Stimulated activated CD8-positive, alpha-beta memory T cell treated with anti-CD3 and anti-CD28 coated beads, Interleukin-4, amount 100 ng/mL, for 4 hours (primary cell): ENCODE data around the gene FGR.

ENCODE experiments used
- DNase-seq, 2 donors: peaks; one replicate each; pipeline ENCODE4 v3.0.0-alpha.2; 2020; ENCODE audit warnings: low read depth in 2 of 2, low spot score in 1 of 2

The FGR gene

GRCh38 chr1:27589441-27589840 is 45.5 kb downstream of the FGR start:
- DNase-seq: no peak

- no peak for DNase-seq
Observed at GRCh38 chr1:27588256-27589232, 46.4 kb downstream of the FGR start.

- no peak for DNase-seq
Observed at GRCh38 chr1:27585684-27586083, 49.3 kb downstream of the FGR start.

DNA sequence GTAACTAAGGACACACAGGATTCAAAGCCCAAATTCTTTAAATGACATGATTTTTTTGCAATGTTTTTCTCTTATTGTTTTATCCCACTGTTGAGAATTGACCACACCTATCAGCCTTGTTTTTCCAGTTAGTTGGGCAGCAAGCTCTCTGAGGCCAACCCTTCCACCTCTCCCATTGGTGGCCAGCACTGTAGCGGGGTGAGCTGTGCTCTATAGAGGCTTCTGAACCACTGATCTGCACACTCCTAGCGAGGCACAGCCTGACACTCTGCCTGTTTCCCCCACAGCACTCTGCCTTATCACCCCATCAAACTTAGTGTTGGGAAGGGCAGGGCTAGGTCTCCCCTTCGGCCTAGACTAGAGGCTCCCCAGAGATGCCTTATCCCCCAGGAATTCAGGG is 50.5 kb downstream of the FGR start:
- DNase-seq: no peak

DNA sequence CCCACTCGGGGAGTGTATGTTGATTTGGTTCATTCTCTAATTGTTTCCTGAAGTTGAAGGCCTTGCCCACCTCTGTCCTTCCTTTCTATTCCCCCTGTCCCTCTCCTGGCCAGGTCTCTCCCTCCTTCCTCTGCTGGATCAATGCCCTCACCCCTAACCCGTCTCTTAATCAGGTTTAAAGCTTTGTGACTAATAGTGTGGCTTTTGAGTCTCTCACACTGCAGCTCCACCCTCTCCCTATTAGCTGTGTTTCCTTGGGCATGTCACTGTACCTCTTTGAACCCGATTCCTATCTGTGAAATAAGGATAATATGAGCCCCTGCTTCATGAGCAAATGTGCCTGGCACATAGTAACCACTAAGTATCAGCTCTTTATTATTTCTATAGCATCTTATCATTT is 51.5 kb downstream of the FGR start:
- no peak for DNase-seq

- DNase-seq: no peak
Observed at GRCh38 chr1:27581823-27582243, 53.2 kb downstream of the FGR start.

DNA sequence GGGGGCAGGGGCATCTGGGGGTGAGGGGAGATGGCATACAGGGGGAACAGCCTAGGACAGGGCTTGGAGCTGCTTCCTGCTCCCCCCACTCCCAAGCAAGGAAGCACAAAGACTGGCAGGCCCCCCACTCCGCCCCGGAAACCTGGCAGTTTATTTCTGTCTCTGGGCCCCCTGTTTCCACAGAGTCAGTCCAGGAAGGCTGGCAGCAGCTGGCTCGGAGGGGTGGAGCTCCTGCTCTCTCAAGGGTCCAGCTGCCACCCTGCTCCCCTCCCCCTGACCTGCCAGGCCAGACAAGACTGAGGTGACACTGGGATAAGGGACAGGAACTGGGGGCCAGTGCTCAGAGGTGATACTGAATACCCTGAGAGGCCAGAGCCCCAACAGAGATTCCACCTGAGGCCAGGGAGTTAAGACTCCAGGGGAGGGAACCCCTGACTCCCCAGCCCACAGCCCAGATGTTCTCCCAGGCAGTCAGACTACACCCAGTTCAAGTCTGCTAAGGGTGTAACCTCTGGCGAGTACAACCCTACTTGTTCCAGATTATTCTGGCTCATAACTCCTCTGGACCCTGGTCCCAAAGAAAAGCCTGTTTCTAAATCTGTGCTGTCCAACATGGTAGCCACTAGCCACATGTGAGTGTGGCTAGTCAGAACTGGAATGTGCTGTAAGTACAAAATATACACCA is 57.3 kb downstream of the FGR start:
- DNase-seq: no peak

DNA sequence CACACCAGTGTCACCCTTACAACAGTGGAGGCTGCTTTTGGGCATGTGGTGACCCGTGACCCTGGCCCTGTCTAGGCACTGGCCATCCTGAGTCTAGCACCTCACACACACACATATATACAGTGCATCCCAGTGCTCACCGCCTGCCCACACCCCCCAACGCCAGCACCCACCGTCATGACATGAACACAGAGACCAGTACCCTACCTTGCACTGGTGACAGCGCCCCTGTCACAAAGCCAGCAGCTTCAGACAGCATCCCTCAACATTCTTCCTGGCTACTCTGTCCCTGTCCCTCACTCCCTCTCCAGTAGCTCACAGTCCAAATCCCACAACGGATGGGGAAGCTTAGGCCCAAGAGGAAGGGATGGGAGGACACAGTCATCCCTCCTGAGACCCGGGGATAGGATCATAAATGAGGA is 58.2 kb downstream of the FGR start:
- DNase-seq: no peak

GRCh38 chr1:27575840-27576331 is 59.1 kb downstream of the FGR start:
- DNase-seq: no peak

DNA sequence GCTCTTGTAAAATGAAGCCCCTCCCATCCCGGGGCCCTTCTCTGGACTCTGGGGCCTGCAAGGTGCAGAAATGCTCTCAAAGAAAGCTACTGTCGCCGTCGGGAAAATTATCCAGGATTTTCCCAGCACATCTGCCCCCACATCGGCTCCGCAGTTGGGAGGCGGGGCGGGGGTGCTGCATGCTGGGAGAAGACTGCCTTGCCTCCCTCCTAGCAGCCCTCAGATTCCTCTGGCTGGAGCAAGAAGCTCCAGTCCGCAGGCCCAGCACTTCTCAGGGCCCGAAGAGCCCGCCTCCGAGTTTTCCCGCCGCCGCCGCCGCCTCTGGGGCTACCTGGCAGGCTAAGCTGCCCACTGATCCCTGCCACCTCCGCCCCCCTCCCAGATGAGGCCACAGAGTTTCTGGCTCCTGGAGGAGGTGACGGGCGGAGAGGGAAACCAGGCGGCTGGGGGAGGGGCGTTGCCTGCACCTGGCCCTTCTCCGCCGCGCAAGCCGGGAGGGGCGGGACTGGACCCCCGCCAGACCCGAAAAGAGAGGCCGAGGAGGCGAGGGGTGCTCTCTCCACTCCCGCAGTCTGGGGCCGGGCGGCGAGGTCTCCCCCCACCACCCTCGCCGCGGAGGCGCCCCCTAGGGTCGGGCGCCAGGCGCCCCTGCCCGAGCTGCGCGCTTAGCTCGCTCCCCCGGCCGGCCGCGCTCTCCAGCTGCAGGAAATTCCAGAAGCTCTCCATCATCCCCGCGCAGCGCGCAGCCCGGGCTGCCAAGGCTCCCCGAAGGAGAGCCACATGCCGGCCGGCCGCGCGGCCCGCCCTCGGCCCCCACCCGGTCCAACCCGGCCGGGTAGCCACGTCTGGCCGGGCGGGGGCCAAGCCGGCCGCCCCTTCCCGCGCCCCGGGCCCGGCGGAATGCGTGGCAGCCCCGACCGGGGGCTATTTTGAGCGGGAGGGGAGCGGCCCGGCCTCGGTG is 59.8 kb downstream of the FGR start:
- DNase-seq: no peak

DNA sequence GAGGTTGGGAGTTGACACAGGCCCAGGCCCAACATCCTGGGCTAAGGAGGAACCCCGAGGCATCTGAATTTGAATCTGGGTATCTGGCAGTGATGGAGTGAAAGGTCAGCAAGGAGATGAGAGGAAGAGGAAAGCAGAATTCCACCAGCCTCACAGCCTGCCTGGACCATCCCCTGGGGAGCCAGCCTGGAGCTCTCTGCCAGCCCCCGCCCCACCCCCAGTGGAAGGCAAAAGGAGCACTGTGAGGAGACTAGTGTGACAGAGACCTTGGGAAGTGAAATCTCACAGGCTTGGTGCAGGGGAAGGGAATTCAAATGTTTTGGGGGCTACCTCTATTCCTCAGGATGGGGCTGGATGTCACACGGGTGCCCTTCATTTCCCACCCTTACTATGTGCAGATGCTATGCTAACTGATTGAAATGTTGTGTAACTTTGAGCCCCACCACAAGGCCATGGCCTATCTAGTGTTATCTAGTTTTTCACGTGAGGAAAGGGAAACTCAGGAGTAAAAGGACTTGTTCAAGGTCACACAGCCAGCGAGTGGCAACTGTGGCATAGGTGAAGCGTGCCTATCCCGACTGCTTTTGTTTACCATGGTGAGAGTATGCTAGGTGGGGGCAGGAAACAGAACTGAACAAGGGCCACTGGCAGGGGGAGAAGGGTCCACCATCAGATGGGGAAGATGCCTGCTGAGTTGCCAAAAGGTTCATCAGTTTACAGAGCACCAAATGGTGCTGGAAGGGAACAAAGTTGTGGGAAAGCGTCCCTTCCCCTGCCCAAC is 60.8 kb downstream of the FGR start:
- no peak for DNase-seq

DNA sequence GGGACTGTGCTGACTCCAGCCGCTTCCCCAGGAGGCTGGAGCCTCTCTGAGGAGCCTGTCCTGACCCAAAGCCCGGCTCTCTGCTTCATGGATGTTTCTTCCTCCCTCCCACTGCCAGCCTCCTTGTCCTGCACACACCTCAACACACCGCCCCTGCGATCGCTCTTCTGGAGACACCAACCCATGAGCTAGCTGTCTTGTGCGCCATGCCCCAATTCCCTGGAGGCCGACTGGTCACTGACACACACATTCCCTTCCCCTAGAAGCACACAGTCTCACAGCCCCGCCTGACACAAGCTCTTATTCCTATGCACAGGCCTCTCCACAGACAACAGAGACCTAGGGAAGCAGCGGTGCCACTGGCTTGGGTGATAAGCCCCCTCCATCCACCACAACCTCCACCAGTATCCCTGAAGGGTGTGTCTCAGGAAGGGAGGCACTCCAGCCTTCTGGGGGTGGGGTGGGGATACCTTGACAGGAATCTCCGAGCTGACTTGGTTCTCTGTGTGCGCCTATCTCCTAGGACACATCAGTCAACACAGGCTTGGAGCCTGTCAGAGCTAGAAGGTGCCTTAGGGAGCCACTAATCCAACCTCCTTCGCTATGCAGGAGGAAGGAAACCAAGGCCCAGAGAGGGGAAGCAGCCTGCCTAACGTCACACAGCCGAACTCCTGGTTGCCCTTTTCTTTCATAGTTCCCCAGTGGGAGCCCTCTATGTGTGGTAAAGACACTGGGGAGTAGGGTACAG is 62.1 kb downstream of the FGR start:
- DNase-seq: no peak

DNA sequence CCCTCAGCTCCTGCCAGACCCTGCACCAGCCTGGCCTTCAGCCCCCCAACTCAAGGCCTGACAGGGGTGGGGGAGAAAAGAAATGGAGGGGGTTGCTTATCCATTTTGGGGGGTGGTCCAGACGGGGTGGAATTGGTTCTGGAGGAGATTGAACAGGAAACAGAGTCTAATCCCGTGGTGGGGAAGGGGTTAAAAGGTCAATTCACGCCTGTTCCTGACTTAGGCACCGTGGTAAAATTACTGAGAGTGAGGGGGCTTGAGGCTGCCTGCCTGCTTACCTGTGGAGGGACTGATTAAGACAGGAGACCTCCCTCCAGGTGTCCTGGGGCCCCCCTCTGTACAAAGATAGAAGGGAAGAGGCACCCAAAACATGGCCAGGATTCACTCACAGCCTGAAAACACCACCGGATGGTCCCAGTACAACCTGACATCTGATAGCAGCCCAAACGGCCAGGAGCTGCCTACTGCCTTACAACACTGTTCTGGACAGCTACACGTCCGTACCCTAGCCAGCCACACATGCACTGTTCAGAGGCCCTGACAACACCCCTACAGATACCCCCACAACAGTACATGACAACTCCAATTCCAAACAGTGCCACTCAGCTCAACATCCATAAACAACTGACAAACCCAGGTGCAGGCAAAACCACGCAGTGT is 62.8 kb downstream of the FGR start:
- no peak for DNase-seq

DNA sequence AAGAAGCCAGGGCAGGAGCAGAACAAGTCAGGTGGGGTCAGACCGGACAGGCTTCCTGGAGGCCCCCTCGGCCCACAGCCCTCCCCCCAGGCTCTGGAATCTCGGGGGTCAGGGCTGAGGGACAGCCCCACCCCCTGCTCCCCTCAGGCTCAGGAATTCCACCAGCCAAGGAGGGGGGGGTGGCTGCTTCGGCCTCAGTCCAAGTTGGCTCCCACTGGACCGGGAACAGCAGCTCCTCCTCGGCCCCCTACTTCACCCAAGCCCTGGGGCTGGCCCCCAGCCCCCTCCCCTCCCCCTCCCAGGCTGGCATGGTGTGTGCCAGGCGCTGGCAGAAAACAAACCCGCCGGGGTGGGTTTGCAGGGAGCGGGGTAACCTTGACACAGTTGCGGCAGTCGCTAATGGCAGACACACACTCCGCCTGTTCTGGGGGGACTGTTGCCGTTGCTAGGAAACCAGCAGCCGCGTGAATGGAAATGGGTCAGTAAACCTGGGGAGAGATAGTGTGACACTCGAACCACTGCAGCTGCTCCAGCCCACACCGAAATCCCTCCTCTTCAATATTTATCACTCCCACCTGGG is 63.5 kb downstream of the FGR start:
- no peak for DNase-seq

DNA sequence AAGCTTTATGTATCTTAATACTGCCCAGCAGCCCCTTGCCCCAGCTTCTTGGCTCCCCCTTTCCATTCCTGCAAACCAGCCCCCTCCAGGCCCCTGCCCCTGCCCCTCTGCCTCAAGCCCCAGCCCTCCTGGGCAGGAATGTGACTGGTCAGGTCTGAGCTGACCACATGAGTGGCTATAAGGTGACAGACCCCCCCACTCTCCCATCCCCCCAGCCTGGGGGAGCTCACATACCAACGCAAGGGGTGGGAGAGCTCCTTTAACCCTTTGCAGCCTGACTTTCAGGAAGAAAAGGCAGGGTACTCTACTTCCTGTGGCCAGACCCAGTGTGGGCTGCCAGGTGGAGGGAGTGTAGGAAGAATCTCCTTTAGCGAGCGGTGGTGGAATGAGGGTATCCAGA is 64.2 kb downstream of the FGR start:
- no peak for DNase-seq

- no peak for DNase-seq
Observed at GRCh38 chr1:27570356-27570755, 64.6 kb downstream of the FGR start.

DNA sequence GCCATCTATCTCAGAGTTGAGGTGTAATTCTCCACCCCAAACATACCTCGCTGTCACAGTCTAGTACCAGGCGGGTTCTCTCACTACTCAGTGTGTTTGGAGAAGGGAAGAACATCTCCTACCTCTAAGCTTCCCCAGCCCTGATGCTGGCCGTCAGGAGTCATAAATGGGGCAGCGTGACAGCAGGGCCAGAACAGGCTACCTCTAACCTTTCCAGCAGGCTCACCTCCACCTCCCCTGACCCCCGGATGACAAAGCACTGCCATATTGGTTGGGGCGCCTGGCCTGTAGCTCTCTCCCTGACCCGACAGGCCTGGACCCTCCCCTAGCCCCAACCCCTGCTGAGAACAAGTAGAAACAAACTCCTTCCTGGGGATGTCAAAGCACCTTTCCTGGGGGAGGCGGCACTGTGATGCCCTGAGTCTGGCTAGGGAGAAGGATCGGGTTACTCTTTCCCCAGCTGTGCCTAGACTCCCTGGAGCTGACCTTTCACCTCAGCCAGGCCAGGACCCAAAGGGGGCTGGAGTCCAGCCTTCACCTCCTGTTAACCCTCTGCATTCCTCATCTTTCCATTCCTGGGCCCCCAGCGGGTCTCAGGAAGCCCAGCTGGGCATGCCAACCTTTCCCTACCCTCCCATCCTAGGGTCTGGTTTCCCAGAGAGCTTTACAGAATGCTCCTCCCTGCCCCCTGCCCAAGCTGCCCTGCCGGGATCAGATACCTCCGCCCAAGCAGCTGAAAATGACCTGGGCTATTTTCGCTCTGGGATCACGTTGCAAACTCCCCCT is 65.3 kb downstream of the FGR start:
- no peak for DNase-seq

DNA sequence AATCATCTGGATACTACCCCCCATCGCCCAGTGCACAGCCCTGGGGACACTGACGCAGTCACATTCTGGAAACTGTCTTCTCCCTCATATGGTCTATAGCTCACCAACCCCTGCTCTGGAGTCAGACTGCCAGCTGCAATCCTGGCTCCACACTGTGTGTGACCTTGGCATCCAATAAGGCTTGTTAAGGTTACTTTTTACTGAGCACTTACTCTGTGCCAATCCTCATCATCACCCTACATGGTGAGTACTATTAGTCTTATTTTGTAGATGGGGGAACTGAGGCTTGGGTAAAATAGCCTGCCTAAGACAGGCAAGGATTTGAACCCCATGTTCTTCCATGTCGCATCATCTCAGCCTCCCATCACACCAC is 65.9 kb downstream of the FGR start:
- no peak for DNase-seq
